SK-N-SH (cell line): Measurements from ENCODE around the gene RASGRF2.

ENCODE experiments used
- CHD2 ChIP-seq: fragments of 150-350 bp; IDR thresholded peaks from 2 replicates; pipeline ENCODE4 v1.6.1; 2018; ENCODE audit warnings: low read length; ENCODE audit not compliant: partially characterized antibody
- POLR2AphosphoS5 ChIP-seq: IDR thresholded peaks from 2 replicates; pipeline ENCODE4 v1.6.1; 2012; ENCODE audit warnings: low read depth, low read length
- SIN3A ChIP-seq: IDR thresholded peaks from 2 replicates; pipeline ENCODE4 v1.6.1; 2012; ENCODE audit warnings: low read depth, mild to moderate bottlenecking, low read length, moderate library complexity, borderline replicate concordance
- SMC3 ChIP-seq: IDR thresholded peaks from 2 replicates; pipeline ENCODE4 v1.6.1; 2012; ENCODE audit warnings: low read depth, low read length, improper control_type of control experiment
- YY1 ChIP-seq: IDR thresholded peaks from 2 replicates; pipeline ENCODE4 v1.4.0; 2012; ENCODE audit warnings: low read depth, mild to moderate bottlenecking
- TF ChIP-seq, protein P1 (sequence below): IDR thresholded peaks from 2 replicates; pipeline ENCODE4 v1.4.0; 2012; ENCODE audit warnings: low read depth
- TF ChIP-seq, protein P2 (sequence below): fragments of 200-600 bp; sonication (generic); IDR thresholded peaks from 2 replicates; pipeline ENCODE4 v1.6.1; 2017; ENCODE audit warnings: antibody characterized with exemption, mild to moderate bottlenecking, moderate library complexity
- TF ChIP-seq, protein P3 (sequence below): IDR thresholded peaks from 2 replicates; pipeline ENCODE4 v1.6.1; 2012; ENCODE audit warnings: mild to moderate bottlenecking, low read depth, low read length, moderate library complexity

DNA sequence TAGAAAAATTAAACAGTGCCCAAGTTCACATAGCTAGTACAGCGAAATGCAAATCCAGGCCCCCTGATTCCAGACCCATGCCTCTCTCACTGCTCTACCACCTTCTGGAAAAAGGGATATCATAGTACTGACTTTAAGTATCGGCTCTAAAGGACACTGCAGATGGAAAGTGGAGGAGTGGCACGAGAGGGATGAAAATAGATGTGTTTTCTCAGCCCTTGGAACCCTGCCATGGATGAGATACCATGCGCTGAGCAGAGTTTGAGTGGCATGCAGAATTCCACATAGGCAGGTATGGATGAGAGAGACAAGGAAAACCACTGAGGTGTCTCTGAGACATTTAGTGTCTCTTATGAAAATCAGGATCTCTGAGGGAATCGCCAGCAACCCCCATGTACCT, 291.8 kb downstream of the RASGRF2 start:
- TF ChIP-seq CHD2 (no peak), POLR2AphosphoS5 (no peak), YY1 (no peak), SIN3A (no peak), SMC3 (no peak)
- TF ChIP-seq, protein P1, sequence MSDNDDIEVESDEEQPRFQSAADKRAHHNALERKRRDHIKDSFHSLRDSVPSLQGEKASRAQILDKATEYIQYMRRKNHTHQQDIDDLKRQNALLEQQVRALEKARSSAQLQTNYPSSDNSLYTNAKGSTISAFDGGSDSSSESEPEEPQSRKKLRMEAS = no peak
- TF ChIP-seq, protein P2, sequence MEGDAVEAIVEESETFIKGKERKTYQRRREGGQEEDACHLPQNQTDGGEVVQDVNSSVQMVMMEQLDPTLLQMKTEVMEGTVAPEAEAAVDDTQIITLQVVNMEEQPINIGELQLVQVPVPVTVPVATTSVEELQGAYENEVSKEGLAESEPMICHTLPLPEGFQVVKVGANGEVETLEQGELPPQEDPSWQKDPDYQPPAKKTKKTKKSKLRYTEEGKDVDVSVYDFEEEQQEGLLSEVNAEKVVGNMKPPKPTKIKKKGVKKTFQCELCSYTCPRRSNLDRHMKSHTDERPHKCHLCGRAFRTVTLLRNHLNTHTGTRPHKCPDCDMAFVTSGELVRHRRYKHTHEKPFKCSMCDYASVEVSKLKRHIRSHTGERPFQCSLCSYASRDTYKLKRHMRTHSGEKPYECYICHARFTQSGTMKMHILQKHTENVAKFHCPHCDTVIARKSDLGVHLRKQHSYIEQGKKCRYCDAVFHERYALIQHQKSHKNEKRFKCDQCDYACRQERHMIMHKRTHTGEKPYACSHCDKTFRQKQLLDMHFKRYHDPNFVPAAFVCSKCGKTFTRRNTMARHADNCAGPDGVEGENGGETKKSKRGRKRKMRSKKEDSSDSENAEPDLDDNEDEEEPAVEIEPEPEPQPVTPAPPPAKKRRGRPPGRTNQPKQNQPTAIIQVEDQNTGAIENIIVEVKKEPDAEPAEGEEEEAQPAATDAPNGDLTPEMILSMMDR = no peak
- TF ChIP-seq, protein P3, sequence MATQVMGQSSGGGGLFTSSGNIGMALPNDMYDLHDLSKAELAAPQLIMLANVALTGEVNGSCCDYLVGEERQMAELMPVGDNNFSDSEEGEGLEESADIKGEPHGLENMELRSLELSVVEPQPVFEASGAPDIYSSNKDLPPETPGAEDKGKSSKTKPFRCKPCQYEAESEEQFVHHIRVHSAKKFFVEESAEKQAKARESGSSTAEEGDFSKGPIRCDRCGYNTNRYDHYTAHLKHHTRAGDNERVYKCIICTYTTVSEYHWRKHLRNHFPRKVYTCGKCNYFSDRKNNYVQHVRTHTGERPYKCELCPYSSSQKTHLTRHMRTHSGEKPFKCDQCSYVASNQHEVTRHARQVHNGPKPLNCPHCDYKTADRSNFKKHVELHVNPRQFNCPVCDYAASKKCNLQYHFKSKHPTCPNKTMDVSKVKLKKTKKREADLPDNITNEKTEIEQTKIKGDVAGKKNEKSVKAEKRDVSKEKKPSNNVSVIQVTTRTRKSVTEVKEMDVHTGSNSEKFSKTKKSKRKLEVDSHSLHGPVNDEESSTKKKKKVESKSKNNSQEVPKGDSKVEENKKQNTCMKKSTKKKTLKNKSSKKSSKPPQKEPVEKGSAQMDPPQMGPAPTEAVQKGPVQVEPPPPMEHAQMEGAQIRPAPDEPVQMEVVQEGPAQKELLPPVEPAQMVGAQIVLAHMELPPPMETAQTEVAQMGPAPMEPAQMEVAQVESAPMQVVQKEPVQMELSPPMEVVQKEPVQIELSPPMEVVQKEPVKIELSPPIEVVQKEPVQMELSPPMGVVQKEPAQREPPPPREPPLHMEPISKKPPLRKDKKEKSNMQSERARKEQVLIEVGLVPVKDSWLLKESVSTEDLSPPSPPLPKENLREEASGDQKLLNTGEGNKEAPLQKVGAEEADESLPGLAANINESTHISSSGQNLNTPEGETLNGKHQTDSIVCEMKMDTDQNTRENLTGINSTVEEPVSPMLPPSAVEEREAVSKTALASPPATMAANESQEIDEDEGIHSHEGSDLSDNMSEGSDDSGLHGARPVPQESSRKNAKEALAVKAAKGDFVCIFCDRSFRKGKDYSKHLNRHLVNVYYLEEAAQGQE = no peak
